ENCODE measurements around the gene LCK.
A peak's percentile ranks its signal among the peaks of the same experiment; 100 is the strongest.
"Not testable (repeated sequence)": the region's sequence is repeated elsewhere in the genome, so short reads cannot be mapped to it uniquely, and the experiment has no call there.

LCK gene

DNA sequence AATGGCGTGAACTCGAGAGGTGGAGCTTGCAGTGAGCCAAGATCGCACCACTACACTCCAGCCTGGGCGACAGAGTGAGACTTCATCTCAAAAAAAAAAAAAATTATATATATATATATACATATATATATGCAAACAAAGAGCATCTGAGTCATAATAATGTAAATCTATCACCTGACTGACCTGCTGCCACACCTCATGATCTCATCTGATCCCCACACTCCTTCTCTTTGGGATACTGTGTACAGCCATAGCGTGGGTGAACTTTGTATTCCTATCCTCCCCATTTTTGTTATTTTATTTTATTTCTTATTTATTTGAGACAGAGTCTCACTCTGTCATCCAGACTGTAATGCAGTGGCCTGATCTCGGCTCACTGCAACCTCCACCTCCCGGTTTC, 38.2 kb downstream of the LCK start:
- TF ChIP-seq, protein P1, sequence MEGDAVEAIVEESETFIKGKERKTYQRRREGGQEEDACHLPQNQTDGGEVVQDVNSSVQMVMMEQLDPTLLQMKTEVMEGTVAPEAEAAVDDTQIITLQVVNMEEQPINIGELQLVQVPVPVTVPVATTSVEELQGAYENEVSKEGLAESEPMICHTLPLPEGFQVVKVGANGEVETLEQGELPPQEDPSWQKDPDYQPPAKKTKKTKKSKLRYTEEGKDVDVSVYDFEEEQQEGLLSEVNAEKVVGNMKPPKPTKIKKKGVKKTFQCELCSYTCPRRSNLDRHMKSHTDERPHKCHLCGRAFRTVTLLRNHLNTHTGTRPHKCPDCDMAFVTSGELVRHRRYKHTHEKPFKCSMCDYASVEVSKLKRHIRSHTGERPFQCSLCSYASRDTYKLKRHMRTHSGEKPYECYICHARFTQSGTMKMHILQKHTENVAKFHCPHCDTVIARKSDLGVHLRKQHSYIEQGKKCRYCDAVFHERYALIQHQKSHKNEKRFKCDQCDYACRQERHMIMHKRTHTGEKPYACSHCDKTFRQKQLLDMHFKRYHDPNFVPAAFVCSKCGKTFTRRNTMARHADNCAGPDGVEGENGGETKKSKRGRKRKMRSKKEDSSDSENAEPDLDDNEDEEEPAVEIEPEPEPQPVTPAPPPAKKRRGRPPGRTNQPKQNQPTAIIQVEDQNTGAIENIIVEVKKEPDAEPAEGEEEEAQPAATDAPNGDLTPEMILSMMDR (IDR thresholded peaks at IDR 0.05; ENCODE audit: control insufficient read depth, insufficient read depth, low read depth, low read length, missing control alignments), result no peak
- H3K4me3 ChIP-seq (ENCODE audit: control insufficient read depth, low read depth, low read length), result no peak overlapping the region
- DNase-seq (ENCODE audit: low read depth), result no peak

DNA sequence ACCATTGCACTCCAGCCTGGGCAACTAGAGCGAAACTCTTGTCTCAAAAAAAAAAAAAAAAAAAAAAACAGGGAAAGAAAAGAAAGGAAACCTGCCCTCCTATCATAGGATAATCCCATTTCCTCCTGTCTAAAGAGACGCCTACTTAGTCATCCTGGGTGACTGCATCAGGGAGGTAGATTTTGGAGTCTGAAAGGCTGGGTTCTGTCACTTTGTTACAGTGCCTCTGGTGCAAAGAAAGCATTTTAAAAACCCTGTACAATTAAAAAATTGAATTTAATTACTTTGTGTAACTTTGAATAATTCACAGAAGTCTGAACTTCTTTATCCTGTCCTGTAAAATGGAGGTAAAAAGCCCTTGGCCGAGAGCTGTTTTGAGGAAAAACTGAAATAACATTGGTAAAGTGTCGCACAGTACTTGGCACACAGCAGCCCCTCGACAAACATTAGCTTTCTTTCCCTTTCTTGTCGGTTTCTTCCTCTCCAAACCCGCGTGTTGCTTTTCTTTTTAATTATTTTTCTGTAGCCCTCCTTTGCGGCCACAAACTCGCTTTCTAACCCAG, 40.2 kb downstream of the LCK start:
- no peak for DNase-seq (ENCODE audit: low read depth)
- TF ChIP-seq, protein P1 (IDR thresholded peaks at IDR 0.05; ENCODE audit: control insufficient read depth, insufficient read depth, low read depth, low read length, missing control alignments), result no peak
- peak overlapping the region; percentile 68 for H3K4me3 ChIP-seq (ENCODE audit: control insufficient read depth, low read depth, low read length)

DNA sequence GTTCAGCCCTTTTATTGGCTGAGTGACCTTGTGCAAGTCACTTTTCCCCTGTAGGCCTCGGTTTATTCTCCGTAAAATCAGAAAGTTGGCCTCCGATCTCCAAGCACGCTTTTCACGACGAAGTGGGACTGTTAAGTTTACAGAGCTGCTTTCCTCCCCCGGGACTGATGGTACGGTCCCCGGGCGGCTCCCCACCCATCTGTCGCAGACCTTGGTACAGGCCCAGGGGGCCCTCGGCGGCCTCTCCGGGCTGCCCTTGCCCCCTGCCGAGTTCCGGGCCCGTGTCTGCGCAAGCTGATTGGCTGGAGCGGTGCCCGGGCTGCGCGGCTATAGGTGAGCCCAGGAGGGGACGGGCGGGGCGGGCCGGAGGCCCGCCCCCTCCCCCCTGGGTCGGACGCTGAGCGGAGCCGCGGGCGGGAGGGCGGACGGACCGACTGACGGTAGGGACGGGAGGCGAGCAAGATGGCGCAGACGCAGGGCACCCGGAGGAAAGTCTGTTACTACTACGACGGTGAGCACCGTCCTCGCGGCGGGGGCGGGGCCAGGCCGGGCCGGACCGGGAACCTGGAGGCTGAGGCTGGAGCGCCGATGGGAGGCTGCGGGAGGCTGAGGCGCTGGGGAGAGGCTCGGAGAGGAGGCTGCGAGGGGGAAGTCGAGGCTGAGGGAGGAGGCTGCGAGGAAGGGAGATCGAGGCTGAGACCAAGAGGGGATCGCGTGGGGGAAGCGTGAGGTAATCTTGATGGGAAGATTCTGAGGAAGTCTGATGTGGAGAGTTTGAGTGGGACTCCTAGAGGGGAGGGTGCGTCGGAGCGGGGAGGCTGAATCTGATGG, 40.9 kb downstream of the LCK start, which contains the start of gene HDAC1:
TSS of gene HDAC1 (plus strand) at position 376 of the 831 bp plus-strand sequence. CDS start at position 463, 87 bp downstream.
- peak within 1 kb of the TSS; percentile 68 for H3K4me3 ChIP-seq (ENCODE audit: control insufficient read depth, low read depth, low read length)
- TF ChIP-seq, protein P1 (IDR thresholded peaks at IDR 0.05; ENCODE audit: control insufficient read depth, insufficient read depth, low read depth, low read length, missing control alignments), result no peak
- DNase-seq (ENCODE audit: low read depth), result peak; percentile 65

DNA sequence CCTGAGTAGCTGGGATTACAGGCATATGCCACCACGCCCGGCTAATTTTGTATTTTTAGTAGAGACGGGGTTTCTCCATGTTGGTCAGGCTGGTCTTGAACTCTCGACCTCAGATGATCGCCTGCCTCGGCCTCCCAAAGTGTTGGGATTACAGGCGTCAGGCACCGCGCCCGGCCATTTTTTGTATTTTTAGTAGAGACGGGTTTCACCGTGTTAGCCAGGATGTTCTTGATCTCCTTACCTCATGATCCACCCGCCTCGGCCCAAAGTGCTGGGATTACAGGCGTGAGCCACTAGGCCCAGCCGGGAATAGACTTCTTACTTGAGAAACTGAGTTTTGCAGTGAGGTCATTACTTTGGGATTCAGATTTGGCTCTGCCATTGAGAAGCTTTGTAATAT, 47.1 kb downstream of the LCK start:
- not testable (repeated sequence) for DNase-seq (ENCODE audit: low read depth); H3K4me3 ChIP-seq (ENCODE audit: control insufficient read depth, low read depth, low read length)

DNA sequence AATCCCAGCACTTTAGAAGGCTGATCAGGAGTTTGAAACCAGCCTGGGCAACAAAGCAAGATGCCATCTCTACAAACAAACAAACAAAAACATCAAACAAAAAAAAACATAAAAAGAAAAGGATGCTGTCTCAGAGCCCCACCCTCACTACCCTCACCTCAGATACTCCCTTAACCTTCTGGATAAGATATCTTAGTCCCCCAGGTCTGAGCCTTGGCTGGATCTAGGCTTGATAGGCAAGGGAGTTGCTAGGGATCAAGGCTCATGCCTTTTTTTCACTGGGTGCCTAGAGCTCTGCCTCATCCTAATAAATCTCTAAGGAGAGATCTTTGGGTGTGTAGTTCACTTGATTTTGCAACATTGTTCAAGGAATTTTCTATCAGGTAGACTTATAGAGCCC, 48.3 kb downstream of the LCK start:
- TF ChIP-seq, protein P1 (IDR thresholded peaks at IDR 0.05; ENCODE audit: control insufficient read depth, insufficient read depth, low read depth, low read length, missing control alignments), result no peak
- H3K4me3 ChIP-seq (ENCODE audit: control insufficient read depth, low read depth, low read length), result no peak overlapping the region
- DNase-seq (ENCODE audit: low read depth), result no peak

DNA sequence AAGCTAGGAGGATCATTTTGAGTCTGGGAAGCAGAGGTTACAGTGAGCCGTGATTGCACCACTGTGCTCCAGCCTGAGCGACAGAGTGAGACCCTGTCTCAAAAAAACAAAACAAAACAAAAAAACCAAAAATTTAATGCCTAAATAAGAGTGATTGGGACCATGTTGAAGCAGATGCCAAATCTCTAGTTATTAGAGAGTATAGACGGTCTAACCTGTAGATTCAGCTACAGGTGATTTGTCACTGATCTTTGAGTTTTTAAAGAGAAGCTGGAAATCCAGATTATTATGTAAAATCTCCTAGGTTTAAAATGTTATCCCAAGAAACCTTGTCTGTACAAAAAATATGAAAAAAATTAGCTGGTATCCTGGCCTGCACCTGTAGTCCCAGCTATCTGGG, 52.3 kb downstream of the LCK start:
- no peak for DNase-seq (ENCODE audit: low read depth)
- TF ChIP-seq, protein P1 (IDR thresholded peaks at IDR 0.05; ENCODE audit: control insufficient read depth, insufficient read depth, low read depth, low read length, missing control alignments), result no peak
- no peak overlapping the region for H3K4me3 ChIP-seq (ENCODE audit: control insufficient read depth, low read depth, low read length)

DNA sequence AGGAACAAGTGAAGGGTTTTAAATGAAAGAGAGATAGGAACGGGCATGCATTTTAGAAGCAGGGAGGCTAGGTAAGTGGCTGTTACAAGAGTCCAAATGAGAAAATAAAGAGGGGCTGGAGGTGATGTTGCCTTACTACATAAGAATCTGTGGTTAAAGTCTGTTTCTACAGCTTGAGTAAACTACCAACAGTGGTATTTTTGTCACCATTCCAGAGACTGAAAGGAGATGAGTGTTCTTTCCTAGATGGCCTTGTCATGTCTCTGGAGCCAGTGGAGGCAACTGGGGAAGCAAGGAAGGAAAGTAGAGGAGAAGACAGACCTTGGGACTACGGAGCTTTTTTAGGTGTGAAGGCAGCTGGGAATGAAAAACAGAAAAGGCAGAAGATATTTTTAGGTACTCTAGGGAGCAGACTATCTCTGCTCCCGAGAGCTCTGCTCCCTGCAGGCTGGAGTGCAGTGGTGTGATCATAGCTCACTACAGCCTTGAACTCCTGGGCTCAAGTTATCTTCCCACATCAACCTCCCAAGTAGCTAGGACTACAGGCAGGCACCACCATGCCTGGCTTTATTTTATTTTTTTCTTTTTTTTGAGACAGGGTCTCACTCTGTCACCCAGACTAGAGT, 53.0 kb downstream of the LCK start:
- no peak for DNase-seq (ENCODE audit: low read depth)
- TF ChIP-seq, protein P1 (IDR thresholded peaks at IDR 0.05; ENCODE audit: control insufficient read depth, insufficient read depth, low read depth, low read length, missing control alignments), result no peak
- no peak overlapping the region for H3K4me3 ChIP-seq (ENCODE audit: control insufficient read depth, low read depth, low read length)

Data from AG09309 (cell line).